NCI-H510A (cell line): ENCODE measurements around the gene NCBP2.
"Not testable (repeated sequence)": the region's sequence is repeated elsewhere in the genome, so short reads cannot be mapped to it uniquely, and the experiment has no call there.

Source experiments
- DNase-seq: peaks from one replicate; lab custom pipeline; 2025; lab: John Stamatoyannopoulos, UW

The NCBP2 gene

GRCh38 chr3:196968233-196969133 is 26.2 kb upstream of the NCBP2 start, which contains the start of gene PIGZ:
PIGZ (minus strand) TSS chr3:196968833; CDS start chr3:196952031, 16,802 bp downstream.
- DNase-seq: peak; percentile 39

GRCh38 chr3:196967412-196968232 is 25.3 kb upstream of the NCBP2 start:
- DNase-seq: no peak

DNA sequence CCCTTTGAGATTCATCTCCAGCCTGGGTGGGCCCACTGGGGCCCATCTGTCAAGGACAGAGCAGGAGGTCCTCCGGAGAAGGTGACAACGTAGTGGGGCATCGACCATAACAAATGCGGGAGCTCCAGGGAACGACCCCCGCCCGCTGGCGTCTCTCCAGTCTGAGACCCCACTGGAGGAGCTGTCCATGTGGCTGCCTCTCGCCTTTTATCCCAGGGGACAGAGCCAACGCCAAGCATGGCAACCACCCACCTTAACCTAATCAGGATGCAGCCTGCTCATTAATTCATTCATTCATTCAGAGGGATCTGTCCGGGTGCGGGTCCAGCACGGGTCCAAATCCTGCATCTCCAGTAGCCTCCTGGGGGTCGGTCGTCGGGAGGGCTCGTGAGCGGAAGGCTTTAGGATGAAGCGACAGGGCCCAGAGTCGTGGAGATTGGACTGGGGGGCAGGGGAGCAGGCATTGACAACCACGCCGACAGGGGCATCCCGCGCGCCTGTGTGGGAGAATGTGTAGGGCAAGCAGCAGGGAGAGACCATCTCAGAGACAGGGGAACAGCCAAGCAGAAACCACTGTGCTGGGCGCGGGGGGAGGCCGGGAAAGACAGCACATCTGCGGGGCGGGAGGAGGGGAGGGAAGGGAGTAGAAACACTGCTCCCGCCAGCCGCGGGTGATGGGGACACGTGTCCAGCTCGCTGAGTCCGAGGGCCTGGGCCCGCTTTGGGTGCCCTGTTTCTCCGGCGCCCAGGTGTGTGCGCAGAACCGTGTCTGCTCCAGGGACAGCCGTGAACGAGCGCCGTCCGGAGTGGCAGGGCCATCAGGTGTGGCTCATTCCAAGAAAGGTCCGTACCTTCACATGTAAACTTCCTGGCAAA is 24.4 kb upstream of the NCBP2 start:
- DNase-seq: no peak

DNA sequence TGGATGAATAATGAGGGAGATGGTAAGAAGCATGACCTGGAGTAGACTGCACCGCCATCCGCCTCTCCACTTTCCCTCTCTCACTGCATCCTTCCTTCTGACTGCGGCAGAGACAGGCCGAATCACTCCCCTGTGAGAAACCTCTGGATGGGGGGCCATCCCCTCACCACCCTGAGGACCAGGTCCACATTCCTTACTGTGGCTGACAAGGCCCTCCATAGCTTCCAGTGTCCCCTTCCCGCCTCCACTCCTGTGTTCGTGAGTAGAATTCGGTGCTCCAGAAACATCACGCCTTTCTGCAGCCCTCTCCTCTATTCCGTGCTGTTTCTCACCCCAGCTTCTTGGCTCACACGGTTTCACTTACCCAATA is 23.5 kb upstream of the NCBP2 start:
- DNase-seq: no peak

DNA sequence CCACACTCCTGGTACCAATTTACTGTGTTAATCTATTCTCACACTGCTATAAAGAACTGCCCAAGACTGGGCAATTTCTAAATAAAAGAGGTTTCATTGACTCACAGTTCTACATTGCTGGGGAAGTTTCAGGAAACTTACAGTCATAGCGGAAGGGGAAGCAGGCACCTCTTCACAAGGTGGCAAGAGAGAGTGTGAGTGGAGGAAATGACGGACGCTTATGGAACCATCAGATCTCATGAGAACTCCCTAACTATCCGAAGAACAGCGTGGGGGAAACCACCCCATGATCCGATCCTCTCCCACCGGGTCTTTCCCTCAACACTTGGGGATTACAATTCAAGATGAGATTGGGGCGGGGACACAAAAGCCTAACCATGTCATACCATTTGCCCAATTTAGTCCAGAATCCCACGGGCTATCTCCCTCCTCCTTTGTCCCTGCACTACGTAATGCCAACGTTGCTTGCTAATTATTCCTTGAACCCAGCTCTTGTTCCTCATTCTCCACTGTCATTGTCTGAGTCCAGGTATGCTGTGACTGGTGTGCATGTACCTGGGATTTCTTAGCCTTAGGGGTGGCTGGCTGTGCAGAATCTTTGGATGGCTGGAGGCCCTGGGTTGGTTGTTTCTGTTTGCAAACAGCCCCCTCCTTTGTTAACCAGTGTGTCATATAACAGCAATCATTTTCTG is 22.9 kb upstream of the NCBP2 start:
- DNase-seq: no peak

DNA sequence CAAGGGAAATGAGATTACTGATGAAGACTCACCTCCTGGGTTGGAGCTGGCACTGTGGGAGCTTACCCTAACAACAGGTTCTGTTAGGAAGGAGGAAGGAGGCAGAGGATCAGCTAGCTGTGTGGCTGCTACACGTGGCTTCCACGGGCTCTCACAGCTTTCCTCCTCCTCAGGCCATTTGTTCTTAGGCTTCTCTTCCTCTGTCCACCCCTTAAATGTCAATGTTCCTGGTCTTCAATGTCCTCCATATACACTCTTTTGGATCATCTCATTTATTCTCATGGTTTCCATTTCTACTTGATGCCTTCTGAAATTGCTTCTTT is 21.3 kb upstream of the NCBP2 start:
- no peak for DNase-seq

DNA sequence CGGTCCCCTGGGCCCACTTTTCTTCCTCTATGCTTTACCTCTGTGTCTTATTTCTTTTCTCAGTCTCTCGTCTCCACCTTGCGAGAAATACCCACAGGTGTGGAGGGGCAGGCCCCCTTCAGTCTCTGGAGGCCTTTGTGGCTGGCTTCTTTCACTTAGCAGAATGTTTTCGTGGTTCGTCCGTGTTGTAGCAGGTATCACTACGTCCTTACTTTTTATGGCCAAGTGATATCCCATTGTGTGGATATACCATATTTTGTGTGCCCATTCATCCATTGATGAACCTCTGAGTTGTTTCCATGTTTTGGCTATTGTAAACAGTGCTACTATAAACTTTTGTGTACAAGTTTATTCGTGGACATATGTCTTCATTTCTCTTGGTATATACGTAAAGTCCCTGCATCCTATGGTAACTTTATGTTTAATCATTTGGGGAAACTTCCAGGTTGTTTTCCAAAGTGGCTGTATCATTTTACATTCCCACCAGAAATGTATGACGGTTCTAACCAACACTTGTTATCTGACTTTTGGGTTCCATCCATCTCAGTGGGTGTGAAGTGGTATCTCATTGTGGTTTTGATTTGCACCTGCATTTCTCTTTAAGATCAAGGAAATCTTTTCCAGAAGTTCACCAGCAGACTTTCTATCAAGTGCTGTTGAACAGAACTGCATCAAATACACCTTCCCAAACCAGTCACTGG is 20.8 kb upstream of the NCBP2 start:
- no peak for DNase-seq

DNA sequence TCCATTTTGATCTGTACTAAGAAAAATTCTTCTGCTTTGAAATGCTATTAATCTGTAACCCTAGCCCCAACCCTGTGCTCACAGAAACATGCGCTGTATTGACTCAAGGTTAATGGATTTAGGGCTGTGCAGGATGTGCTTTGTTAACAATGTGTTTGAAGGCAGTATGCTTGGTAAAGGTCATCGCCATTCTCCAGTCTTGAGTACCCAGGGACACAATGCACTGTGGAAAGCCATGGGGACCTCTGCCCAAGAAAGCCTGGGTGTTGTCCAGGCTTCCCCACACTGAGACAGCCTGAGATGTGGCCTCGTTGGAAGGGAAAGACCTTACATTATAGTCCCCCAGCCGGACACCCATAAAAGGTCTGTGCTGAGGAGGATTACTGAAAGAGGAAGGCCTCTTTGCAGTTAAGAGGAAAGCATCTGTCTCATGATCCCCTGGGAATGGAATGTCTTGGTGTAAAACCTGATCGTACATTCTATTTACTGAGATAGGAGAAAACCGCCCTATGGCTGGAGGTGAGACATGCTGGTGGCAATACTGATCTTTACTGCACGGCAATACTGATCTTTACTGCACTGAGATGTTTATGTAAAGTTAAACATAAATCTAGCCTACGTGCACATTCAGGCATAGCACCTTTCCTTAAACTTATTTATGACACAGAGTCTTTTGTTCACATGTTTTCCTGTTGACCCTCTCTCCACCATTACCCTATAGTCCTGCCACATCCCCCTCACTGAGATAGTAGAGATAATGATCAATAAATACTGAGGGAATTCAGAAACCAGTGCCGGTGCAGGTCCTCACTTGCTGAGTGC is 20.0 kb upstream of the NCBP2 start:
- no peak for DNase-seq

GRCh38 chr3:196954832-196955231 is 12.5 kb upstream of the NCBP2 start:
- no peak for DNase-seq

DNA sequence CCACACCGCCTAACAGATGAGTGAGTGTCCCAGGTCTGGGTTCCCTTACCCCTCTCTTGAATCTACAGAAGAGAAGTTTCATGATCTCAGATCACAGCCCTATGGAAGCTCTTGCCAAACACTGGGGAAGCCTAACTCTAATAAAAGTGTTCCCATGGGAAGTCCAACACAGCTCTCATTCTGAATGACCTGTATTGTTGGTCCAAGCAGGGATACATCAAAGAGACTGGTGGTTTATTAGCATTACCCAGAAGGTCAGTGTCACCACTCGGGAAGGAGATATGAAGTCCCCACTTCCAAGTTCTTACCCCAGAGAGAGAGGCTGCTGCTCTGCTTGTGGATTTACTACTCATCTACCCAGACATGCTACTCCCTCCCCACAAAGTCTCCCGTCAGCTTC is 9.0 kb upstream of the NCBP2 start:
- no peak for DNase-seq

DNA sequence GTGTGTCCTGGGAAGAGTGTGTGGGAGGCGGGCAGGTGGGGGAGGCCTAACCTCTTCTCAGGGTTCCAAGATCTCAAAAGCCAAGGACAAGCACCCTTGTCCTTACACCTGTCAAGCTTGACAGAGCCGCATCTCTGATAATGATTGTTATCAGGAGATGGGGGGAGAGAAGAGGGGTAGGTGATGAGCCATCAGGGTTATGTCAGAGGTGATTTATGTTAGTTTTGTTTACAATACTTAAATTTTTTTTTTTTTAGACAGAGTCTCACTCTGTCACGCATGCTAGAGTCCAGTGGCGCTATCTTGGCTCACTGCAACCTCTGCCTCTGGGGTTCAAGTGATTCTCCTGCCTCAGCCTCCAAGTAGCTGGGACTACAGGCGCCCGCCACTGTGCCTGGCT is 7.4 kb upstream of the NCBP2 start:
- DNase-seq: no peak

- DNase-seq: no peak
These were observed 6.9 kb upstream of the NCBP2 start for GRCh38 chr3:196949285-196949619.

- DNase-seq: no peak
These were observed 6.3 kb upstream of the NCBP2 start for GRCh38 chr3:196948442-196949284.

DNA sequence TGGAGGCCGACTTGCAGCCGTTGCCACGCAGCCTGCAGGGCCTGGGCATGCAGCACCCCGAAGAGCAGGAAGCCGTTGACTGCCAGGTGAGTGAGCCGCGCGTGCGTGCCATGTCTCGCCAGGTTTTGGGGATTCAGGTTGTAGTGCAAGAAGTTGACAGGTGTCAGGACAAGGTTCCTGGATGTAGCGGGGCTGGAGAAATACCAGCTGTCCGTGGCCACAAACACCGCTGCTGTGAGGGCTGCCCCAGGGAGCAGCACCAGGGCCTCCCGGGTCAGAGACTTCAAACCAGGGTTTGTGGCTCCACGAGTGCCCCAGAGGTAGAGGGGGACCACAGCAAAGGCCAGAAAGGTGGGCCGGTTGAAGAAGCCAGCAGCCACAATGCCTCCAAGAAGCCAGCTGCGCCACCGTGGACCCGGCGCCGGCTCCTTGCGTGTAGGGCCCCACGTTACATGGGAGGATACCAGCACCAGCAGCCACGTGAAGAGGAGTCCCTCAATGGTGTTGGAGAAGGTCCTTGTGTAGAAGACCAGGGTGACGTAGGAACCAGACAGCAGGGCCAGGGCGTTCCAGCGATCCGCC is 5.6 kb upstream of the NCBP2 start:
- DNase-seq: no peak

DNA sequence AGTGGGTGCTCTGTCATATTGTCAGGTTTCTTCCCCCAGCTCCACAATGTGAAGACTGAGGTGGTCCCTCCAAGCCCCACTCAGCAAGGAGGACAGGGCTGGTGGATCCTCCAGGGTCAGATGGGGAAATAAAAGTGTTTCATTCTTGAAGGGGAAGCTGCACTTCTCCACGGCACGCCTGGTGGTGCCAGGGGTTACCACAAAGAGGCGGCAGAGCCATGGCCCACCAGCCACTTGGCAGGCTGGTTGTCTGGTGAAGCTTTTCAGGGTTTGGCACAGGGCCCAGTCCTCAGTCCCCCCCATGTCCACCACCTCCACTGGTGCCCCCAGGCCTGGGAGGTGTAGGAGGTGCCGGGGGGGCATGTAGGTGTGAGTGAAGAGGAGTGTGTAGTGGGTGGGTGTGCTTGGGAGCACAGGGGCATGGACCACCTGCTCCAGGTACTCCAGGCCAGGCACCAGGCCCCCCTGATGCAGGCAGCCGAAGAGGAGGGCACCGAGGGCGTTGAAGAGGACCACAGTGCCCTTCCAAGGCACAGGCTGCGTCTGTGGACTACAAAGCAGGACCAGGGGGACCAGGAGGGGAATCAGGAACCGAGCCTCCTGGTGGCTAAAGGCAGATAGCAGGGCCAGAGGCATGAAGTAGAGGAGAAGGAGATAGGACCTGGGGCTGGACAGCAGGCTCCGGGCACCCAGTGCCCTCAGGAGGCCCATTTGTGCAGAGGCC is 5.0 kb upstream of the NCBP2 start:
- no peak for DNase-seq

DNA sequence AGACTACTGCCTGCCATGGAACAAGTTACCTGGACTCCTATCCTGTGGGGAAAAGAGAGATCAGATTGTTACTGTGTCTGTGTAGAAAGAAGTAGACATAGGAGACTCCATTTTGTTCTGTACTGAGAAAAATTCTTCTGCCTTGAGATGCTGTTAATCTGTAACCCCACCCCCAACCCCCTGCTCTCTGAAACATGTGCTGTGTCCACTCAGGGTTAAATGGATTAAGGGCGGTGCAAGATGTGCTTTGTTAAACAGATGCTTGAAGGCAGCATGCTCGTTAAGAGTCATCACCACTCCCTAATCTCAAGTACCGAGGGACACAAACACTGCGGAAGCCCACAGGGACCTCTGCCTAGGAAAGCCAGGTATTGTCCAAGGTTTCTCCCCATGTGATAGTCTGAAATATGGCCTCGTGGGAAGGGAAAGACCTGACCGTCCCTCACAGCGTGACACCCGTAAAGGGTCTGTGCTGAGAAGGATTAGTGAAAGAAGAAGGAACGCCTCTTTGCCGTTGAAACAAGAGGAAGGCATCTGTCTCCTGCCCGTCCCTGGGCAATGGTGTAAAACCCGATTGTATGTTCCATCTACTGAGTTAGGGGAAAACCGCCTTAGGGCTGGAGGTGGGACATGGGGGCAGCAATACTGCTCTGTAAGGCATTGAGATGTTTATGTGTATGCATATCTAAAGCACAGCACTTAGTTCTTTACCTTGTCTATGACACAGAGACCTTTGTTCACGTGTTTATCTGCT is 1.9 kb upstream of the NCBP2 start:
- not testable (repeated sequence) for DNase-seq

DNA sequence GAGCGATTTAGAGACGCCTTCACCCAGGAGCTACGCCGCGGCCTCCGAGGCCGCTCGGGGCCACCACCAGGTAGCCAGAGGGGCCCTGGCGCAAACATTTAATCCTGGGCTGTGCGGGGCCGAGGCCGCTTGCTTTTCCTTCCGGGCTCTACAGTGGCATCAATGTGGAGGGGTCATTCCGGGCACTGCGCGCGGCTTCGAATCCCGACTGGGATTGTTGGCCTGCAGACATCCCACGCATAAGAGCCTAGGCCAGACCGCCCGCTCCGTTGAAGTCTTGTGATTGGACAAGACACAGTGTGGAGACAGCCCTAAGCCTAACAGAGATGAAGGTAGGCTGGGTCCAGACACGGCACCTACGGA is 568 bp upstream of the NCBP2 start:
- no peak for DNase-seq
